PC-3 (cell line): ENCODE measurements around the gene CYP2A7.
"Not testable (repeated sequence)": the region's sequence is repeated elsewhere in the genome, so short reads cannot be mapped to it uniquely, and the experiment has no call there.

Experiments used
- CTCF ChIP-seq: fragments of 300-600 bp; sonication (generic); conservative IDR thresholded peaks from 2 replicates; pipeline ENCODE4 v1.5.1; 2017; ENCODE audit warnings: antibody characterized with exemption, low read depth, mild to moderate bottlenecking, low read length
- EZH2 ChIP-seq: fragments of 300-600 bp; sonication (generic); IDR thresholded peaks from one replicate; pipeline ENCODE4 v1.6.1; 2017; ENCODE audit warnings: antibody characterized with exemption, mild to moderate bottlenecking, low read length; ENCODE audit not compliant: unreplicated experiment
- EZH2phosphoT487 ChIP-seq: fragments of 300-600 bp; sonication (generic); IDR thresholded peaks from 2 replicates; pipeline ENCODE4 v1.6.1; 2018; ENCODE audit warnings: mild to moderate bottlenecking, antibody characterized with exemption, low read length, borderline replicate concordance

- not testable (repeated sequence) for TF ChIP-seq EZH2, CTCF, EZH2phosphoT487
Measured at GRCh38 chr19:40825460-40826095, 56.5 kb downstream of the CYP2A7 start.
